Measurements from ENCODE around the gene TSTD1. TPM values are rescaled to one million over a fixed set of nuclear protein-coding genes. Genes with fewer than 3 reads are reported as not detected.
"Not testable (repeated sequence)": the region's sequence is repeated elsewhere in the genome, so short reads cannot be mapped to it uniquely, and the experiment has no call there.

Gene TSTD1
- polyA plus RNA-seq, 1 experiment: 0.26 TPM

DNA sequence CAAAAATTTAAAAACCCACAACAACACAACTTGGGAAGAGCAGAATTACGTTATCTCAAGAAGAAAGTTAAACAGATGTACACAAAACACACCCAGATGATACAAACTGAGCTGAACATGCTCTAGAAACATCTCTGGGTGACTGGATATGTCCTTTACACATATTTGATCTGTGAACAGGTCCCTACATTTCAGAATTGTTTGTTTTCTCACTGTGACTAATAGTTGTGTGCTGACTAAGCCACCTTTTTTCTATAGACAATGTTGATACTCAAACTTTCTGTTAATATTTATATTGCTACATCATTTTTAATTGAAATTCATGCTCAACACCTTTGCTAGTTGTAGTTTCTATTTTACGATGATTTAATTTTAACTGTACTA, 16.8 kb downstream of the TSTD1 start:
- no peaks in the 10 kb centered on the region for H3K36me3 ChIP-seq (ENCODE audit: control insufficient read depth, insufficient read depth, low read length)
- ChIA-PET CTCF (interaction anchor here (0.6 to 1.4 kb wide), 2 partner anchors 64 to 79 kb away, joined by 3 read pairs; no protein-coding TSS in a partner anchor), POLR2A (no interaction called here)
- no peak overlapping the region for H3K4me3 ChIP-seq (ENCODE audit: low read depth, low read length)
- DNase-seq (ENCODE audit: low read depth): no peak
- H3K27me3 ChIP-seq (ENCODE audit: control insufficient read depth, insufficient read depth, low read length): peaks cover 21% of the 10 kb centered on the region
- TF ChIP-seq, protein P1, sequence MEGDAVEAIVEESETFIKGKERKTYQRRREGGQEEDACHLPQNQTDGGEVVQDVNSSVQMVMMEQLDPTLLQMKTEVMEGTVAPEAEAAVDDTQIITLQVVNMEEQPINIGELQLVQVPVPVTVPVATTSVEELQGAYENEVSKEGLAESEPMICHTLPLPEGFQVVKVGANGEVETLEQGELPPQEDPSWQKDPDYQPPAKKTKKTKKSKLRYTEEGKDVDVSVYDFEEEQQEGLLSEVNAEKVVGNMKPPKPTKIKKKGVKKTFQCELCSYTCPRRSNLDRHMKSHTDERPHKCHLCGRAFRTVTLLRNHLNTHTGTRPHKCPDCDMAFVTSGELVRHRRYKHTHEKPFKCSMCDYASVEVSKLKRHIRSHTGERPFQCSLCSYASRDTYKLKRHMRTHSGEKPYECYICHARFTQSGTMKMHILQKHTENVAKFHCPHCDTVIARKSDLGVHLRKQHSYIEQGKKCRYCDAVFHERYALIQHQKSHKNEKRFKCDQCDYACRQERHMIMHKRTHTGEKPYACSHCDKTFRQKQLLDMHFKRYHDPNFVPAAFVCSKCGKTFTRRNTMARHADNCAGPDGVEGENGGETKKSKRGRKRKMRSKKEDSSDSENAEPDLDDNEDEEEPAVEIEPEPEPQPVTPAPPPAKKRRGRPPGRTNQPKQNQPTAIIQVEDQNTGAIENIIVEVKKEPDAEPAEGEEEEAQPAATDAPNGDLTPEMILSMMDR (IDR thresholded peaks at IDR 0.05; ENCODE audit: insufficient read depth, low read depth, low read length): no peak

DNA sequence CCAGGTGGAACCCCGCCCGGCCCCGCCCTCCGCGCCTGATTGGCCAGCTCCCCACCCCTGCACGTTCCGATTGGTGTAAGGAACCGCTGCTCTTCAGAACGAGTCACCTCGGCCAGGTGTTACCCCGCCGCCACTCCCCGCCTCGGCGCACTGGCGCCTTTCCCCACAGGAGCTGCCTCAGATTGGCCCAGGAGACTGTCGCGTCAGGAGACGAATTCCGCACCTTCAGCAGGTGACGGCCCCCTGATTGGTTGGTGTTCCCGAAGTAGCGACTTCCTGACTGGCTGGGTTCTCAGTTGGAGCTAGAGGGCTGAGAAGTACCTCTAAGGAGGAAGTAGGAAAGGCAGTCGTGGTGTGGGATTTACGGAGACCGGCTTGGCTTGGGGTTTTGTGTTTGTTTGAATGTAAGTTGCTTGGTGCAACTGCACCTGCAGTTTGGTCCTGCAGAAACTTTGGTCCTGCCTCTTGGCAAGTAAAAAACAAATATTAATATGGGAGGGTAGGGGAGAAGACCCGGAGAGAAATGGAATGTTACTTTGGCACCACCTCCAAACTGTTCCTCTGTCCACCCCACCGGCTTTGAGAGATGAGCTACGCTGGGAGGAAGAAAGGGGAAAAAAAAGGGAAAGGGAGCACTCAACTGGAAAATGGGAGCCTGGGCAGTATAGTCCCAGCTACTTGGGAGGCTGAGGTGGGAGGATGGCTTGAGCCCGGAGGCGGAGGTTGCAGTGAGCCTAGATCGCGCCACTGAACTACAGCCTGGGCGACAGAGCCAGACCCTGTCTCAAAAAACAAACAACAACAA, 17.4 kb downstream of the TSTD1 start:
- ChIA-PET CTCF (interaction anchor here (0.6 to 1.9 kb wide), 8 partner anchors 9 to 80 kb away, joined by 3 to 8 read pairs (median 3); partner anchors contain the start of gene TSTD1), POLR2A (interaction anchor here (0.6 kb wide), 1 partner anchor 71 kb away, joined by 3 read pairs; no protein-coding TSS in a partner anchor)

DNA sequence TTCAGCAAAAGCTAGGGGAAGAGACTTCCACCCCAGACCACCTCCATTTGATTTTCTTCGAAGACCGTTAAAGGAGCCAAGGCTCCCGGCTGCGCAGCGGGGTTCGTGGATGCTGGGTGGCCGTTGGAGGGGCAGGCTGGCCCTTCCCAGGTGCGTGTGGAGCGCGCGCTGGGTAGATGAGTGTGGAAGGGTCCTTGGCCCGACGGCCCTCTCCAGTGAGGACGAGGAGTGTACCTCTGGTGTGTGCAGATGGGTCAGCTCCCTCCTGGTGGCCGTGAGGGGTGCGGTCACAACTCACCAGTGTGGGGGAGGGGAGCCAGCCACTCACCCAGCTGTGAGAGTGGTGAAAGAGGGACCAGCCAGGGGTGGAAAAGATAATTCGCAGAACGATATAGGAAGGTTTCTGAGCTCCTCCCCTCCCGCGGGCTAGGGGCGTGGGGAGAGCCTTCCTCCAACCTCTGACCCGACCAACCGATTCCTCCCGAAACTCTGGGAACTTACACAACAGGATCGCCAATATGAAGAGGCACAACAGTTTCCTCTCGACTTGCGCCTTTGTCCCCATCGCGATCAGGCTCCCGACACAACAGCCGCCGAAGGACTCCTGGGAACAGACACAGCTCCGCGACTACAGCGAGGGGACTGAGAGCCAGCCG, 18.1 kb downstream of the TSTD1 start, which contains the start of gene F11R:
TSS of gene F11R (minus strand) at position 644 of the 656 bp plus-strand sequence. CDS start at position 565, 79 bp downstream.
- TF ChIP-seq, protein P1 (IDR thresholded peaks at IDR 0.05; ENCODE audit: insufficient read depth, low read depth, low read length): no peak
- Histone ChIP-seq H3K27me3 (ENCODE audit: control insufficient read depth, insufficient read depth, low read length) (peaks cover 21% of the 10 kb centered on the region), H3K4me3 (ENCODE audit: low read depth, low read length) (peak within 1 kb of the TSS; percentile 32), H3K36me3 (ENCODE audit: control insufficient read depth, insufficient read depth, low read length) (no peaks in the 10 kb centered on the region)
- POLR2A ChIA-PET: interaction anchor here (0.6 kb wide), 1 partner anchor 72 kb away, joined by 3 read pairs; no protein-coding TSS in a partner anchor
- no peak for DNase-seq (ENCODE audit: low read depth)
- CTCF ChIA-PET: interaction anchor here (0.8 to 1.9 kb wide), 7 partner anchors 10 to 80 kb away, joined by 3 to 8 read pairs (median 3); partner anchors contain the start of gene TSTD1

More for the DNA sequence above, 17.4 kb downstream of the TSTD1 start:
- no peaks in the 10 kb centered on the region for H3K36me3 ChIP-seq (ENCODE audit: control insufficient read depth, insufficient read depth, low read length)
- TF ChIP-seq, protein P1 (IDR thresholded peaks at IDR 0.05; ENCODE audit: insufficient read depth, low read depth, low read length): no peak
- no peak for DNase-seq (ENCODE audit: low read depth)
- peak overlapping the region; percentile 32 for H3K4me3 ChIP-seq (ENCODE audit: low read depth, low read length)
- peaks cover 21% of the 10 kb centered on the region for H3K27me3 ChIP-seq (ENCODE audit: control insufficient read depth, insufficient read depth, low read length)

DNA sequence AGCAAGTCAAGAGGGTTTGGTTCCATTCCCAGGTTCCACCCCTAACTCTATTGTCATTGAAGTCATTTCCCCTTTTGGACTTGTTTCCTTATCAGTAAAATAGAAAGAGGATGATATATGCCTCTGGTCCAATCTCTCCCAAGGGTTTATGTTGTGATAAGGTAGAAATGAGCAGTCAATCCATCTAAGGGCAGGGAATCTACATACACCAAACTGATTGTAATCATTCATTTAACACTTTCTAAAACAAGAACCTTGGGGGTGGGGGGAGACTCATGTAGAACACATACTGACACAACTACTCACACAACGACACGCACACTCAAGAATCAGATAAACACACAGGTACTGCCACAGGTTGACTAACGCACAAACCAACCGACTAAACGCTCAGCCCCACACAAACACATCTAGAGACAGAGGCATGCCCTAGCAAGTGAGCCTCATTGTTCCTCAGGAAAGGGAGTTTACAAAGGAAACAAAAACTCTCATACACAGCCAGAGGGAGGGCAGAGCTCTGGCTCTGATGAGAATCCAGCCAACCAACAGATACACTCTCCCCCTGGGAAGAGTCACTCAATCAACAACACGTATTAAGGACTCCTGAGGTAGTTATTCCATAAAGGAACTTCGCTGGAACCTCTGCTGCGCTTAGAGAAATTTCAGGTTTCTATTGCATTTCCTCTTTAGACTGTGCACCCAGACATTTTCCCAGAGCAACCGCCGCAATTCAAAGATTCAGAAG, 18.8 kb downstream of the TSTD1 start:
- POLR2A ChIA-PET: no interaction called here

DNA sequence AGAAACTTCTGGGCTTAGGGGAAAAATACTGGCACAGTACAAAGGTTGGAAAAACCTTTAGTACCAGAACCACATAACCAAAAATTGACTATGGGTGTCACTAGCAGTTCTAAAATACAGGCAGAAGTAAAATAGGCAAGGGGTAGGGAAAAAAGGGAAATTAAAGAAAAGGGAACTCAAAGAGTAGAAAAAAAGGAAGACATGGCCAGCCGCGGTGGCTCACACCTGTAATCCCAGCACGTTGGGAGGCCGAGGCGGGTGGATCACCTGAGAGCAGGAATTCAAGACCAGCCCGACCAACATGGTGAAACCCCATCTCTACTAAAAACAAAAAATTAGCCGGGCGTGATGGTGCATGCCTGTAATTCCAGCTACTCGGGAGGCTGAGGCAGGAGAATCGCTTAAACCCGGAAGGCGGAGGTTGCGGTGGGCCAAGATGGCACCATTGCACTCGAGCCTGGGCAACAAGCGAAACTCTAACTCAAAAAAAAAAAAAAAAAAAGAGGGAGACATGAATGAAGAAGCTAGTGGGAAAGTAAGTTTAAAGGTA, 19.6 kb downstream of the TSTD1 start:
- H3K27me3 ChIP-seq (ENCODE audit: control insufficient read depth, insufficient read depth, low read length): peaks cover 21% of the 10 kb centered on the region
- CTCF ChIA-PET: interaction anchor here (0.7 to 1.4 kb wide), 2 partner anchors 23 to 79 kb away, joined by 4 read pairs; partner anchors contain the start of gene KLHDC9
- POLR2A ChIA-PET; H3K36me3 ChIP-seq (ENCODE audit: control insufficient read depth, insufficient read depth, low read length); DNase-seq (ENCODE audit: low read depth); H3K4me3 ChIP-seq (ENCODE audit: low read depth, low read length): not testable (repeated sequence)

More for the DNA sequence above, 18.8 kb downstream of the TSTD1 start:
- Histone ChIP-seq H3K27me3 (ENCODE audit: control insufficient read depth, insufficient read depth, low read length) (peaks cover 21% of the 10 kb centered on the region), H3K4me3 (ENCODE audit: low read depth, low read length) (peak overlapping the region; percentile 32; the same call in 1 of the 2 replicates), H3K36me3 (ENCODE audit: control insufficient read depth, insufficient read depth, low read length) (no peaks in the 10 kb centered on the region)
- no peak for DNase-seq (ENCODE audit: low read depth)
- CTCF ChIA-PET: interaction anchor here (1.1 to 1.9 kb wide), 3 partner anchors 22 to 77 kb away, joined by 3 to 8 read pairs (median 4); no protein-coding TSS in a partner anchor
- TF ChIP-seq, protein P1 (IDR thresholded peaks at IDR 0.05; ENCODE audit: insufficient read depth, low read depth, low read length): no peak

Data from BJ (cell line).